GM12878 (cell line): ENCODE data around the gene FTO. TPM values are rescaled to one million over a fixed set of nuclear protein-coding genes. Genes with fewer than 3 reads are reported as not detected.

ENCODE experiments used
- ATAC-seq: fragments of 200-7000 bp; cut with Tn5 transposase; 3 replicates; pipeline ENCODE4 v1.9.1; 2020; ENCODE audit warnings: mild to moderate bottlenecking, moderate library complexity
- BruUV-seq: library from RNA; stranded (reverse); fragments of 400-500 nt; replicated peaks from 2 replicates; lab custom pipeline; 2021; lab: Mats Ljungman, UMichigan
- CTCF ChIA-PET: fragments of 300-600 bp; sonication (Branson Sonifier 250); formaldehyde crosslinking; extraction: SDS; loops from one replicate; lab custom pipeline; 2021; ENCODE audit warnings: inconsistent platforms; lab: Yijun Ruan, JAX
- POLR2A ChIA-PET: fragments of 350-600 bp; formaldehyde crosslinking; extraction: SDS; loops from one replicate; lab custom pipeline; 2021; ENCODE audit warnings: inconsistent platforms; lab: Charles Lee
- RAD21 ChIA-PET: fragments of 300-600 bp; sonication (Branson Sonifier 250); formaldehyde crosslinking; loops from one replicate; lab custom pipeline; 2023; ENCODE audit warnings: antibody characterized with exemption; ENCODE audit not compliant: unreplicated experiment; lab: Charles Lee
- SMC1A ChIA-PET: fragments of 300-600 bp; sonication (Branson Sonifier 250); formaldehyde crosslinking; loops from one replicate; lab custom pipeline; 2023; ENCODE audit not compliant: unreplicated experiment, uncharacterized antibody; lab: Charles Lee
- DNase-seq: peaks from one replicate; pipeline ENCODE4 v3.0.0-alpha.2; 2011; ENCODE audit warnings: low read depth, low spot score
- FAIRE-seq: peaks from 3 replicates; lab custom pipeline; 2011; peaks lifted over from hg19 to GRCh38; lab: Jason Lieb, UNC
- H2AFZ ChIP-seq: 2 replicates; pipeline ENCODE4 v1.6.0; 2011; ENCODE audit warnings: low read depth, low read length, control low read depth; ENCODE audit not compliant: control insufficient read depth
- H3K27ac ChIP-seq: 2 replicates; pipeline ENCODE4 v1.5.1; 2011; ENCODE audit warnings: control low read depth; ENCODE audit not compliant: control insufficient read depth, insufficient read depth
- H3K27me3 ChIP-seq, 2 experiments: replicated peaks in 1 of 2; 2 replicates each; pipeline versions ENCODE4 v1.6.0 to v1.6.1; 2011; ENCODE audit warnings: low read length in 1 of 2; ENCODE audit not compliant: control insufficient read depth in 2 of 2, insufficient read depth in 2 of 2
- H3K36me3 ChIP-seq, 2 experiments: 2 replicates each; pipeline ENCODE4 v1.5.1; 2011; ENCODE audit warnings: low read length in 1 of 2; ENCODE audit not compliant: control insufficient read depth in 2 of 2, insufficient read depth in 2 of 2
- H3K4me1 ChIP-seq: 2 replicates; pipeline ENCODE4 v1.6.1; 2011; ENCODE audit warnings: mild to moderate bottlenecking, low read length, moderate library complexity, mixed read lengths; ENCODE audit not compliant: control insufficient read depth, insufficient read depth
- H3K4me2 ChIP-seq: 2 replicates; pipeline ENCODE4 v1.6.0; 2011; ENCODE audit warnings: control low read depth; ENCODE audit not compliant: control insufficient read depth, insufficient read depth
- H3K4me3 ChIP-seq: fragments of 200-600 bp; sonication (generic); 2 replicates; pipeline ENCODE4 v1.5.1; 2016
- H3K79me2 ChIP-seq: 2 replicates; pipeline ENCODE4 v1.6.0; 2011; ENCODE audit warnings: low read length; ENCODE audit not compliant: control insufficient read depth, insufficient read depth
- H3K9ac ChIP-seq: 2 replicates; pipeline ENCODE4 v1.8.0; 2011; ENCODE audit warnings: low read length, control low read depth, mixed read lengths; ENCODE audit not compliant: control insufficient read depth, insufficient read depth
- H3K9me3 ChIP-seq: replicated peaks from 3 replicates; pipeline ENCODE4 v1.5.1; 2011; ENCODE audit warnings: mild to moderate bottlenecking, low read length; ENCODE audit not compliant: control insufficient read depth, insufficient read depth
- H4K20me1 ChIP-seq: 2 replicates; pipeline ENCODE4 v1.6.0; 2011; ENCODE audit not compliant: control insufficient read depth, insufficient read depth
- ESRRA ChIP-seq: IDR thresholded peaks from 2 replicates; pipeline ENCODE4 v1.6.1; 2012; ENCODE audit warnings: mild to moderate bottlenecking, low read length, improper control_type of control experiment
- HDAC2 ChIP-seq: fragments of 200-600 bp; sonication (generic); IDR thresholded peaks from 2 replicates; pipeline ENCODE4 v1.6.1; 2017
- JUND ChIP-seq: IDR thresholded peaks from 2 replicates; pipeline ENCODE4 v1.6.1; 2012; ENCODE audit warnings: low read depth, mild to moderate bottlenecking, low read length, improper control_type of control experiment, moderate library complexity
- MLLT1 ChIP-seq: fragments of 450-650 bp; IDR thresholded peaks from 2 replicates; pipeline ENCODE4 v1.6.1; 2016; ENCODE audit warnings: mild to moderate bottlenecking
- POLR2AphosphoS5 ChIP-seq: IDR thresholded peaks from 2 replicates; pipeline ENCODE4 v1.6.1; 2011; ENCODE audit warnings: mild to moderate bottlenecking, low read length, inconsistent platforms
- RB1 ChIP-seq: fragments of 450-650 bp; formaldehyde crosslinking; IDR thresholded peaks from 2 replicates; pipeline ENCODE4 v1.6.1; 2017; ENCODE audit warnings: mild to moderate bottlenecking, borderline replicate concordance
- SMC3 ChIP-seq: IDR thresholded peaks from 2 replicates; pipeline ENCODE4 v1.6.1; 2011; ENCODE audit warnings: low read length, improper control_type of control experiment, borderline replicate concordance
- TARDBP ChIP-seq: IDR thresholded peaks from 2 replicates; pipeline ENCODE4 v1.6.1; 2016; ENCODE audit warnings: borderline replicate concordance
- YBX1 ChIP-seq: fragments of 450-650 bp; IDR thresholded peaks from 2 replicates; pipeline ENCODE4 v1.6.1; 2016; ENCODE audit warnings: antibody characterized with exemption
- in situ Hi-C: fragments of 300-500 bp; cut with MboI; formaldehyde crosslinking; loops from 9 replicates; pipeline ENCODE4 v1.14.3; 2018; ENCODE audit warnings: mixed read lengths
- intact Hi-C: fragments of 100-400 bp; cut with micrococcal nuclease; formaldehyde crosslinking; loops from one replicate; pipeline ENCODE4 v1.14.2; 2022; ENCODE audit not compliant: unreplicated experiment
- polyA plus RNA-seq, 11 experiments: library from polyadenylated mRNA; depleted of rRNA in 4 of 11; unstranded in 6 of 11; stranded (reverse) in 5 of 11; fragments of >200 nt; fragmentation: Nextera tagmentation in 4 of 11; fragmentation: Illumina TruSeq in 1 of 11; extraction: Ambion mirVana in 4 of 11; extraction: Trizol in 1 of 11; gene quantifications; 1 replicate in 1 of 11; 2 replicates in 10 of 11; pipeline versions ENCODE4 v1.2.1 to v1.2.3, GENCODE V29; 2011 to 2016; ENCODE audit warnings: inconsistent platforms in 2 of 11, missing spikeins in 2 of 11, low read depth in 1 of 11
- total RNA-seq, 4 experiments: library from RNA; depleted of rRNA in 3 of 4; stranded (reverse); fragments of >200 nt in 3 of 4; fragmentation: Illumina TruSeq in 1 of 4; extraction: Trizol in 1 of 4; gene quantifications; 2 replicates each; pipeline versions ENCODE4 v1.2.1 to v1.2.3, GENCODE V29; 2013 to 2021
- TF ChIP-seq, protein P1 (sequence below): fragments of 450-650 bp; conservative IDR thresholded peaks from 2 replicates; pipeline ENCODE4 v1.6.1; 2017; ENCODE audit warnings: mild to moderate bottlenecking, moderate library complexity
- TF ChIP-seq, protein P2 (sequence below): fragments of 450-650 bp; IDR thresholded peaks from 2 replicates; pipeline ENCODE4 v1.6.1; 2017; ENCODE audit warnings: mild to moderate bottlenecking, low read depth, inconsistent platforms; ENCODE audit not compliant: poor library complexity, severe bottlenecking

FTO gene
- total and polyA plus RNA-seq, 10 of the 15 experiments (the other 5 are each of a cell fraction or from before 2014, with no cell fraction given) = 20.1 to 55.0 (median 47.0) TPM

- no peak for TF ChIP-seq MLLT1
Observed at GRCh38 chr16:53784291-53784690, 80.3 kb downstream of the FTO start (continued).

DNA sequence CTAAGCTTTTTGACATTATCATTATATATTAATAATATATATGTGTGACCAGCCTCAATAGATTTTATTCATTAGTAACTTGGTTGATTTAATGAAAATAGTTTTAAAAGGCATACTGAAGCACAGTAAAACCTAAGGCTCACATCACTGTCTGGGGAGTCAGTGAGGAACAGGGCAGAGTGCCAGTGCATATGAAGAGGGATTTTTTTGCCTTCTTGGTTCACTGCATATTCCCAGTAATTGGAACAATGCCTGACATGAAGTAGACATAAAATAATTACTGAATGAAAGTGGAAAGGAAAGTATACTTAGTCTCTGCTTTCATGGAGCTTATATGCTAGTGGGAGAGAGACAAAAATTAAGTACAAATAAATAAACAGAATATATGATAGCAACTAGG is 81.1 kb downstream of the FTO start:
- CTCF ChIA-PET = interaction anchor here (0.7 to 1.9 kb wide), 4 partner anchors 9 to 93 kb away, joined by 3 to 5 read pairs (median 4); no protein-coding TSS in a partner anchor
- in situ Hi-C loops = no loop called here
- intact Hi-C loops = no loop called here
- Histone ChIP-seq H3K27ac (no peak overlapping the region), H3K9ac (no peak overlapping the region), H3K4me3 (no peak overlapping the region), H3K9me3 (no peaks in the 10 kb centered on the region), H3K4me2 (no peak overlapping the region), H3K79me2 (no peaks in the 10 kb centered on the region; the same call in 1 of the 2 replicates), H3K4me1 (no peaks in the 10 kb centered on the region), H3K36me3 (no peaks in the 10 kb centered on the region), H3K27me3 (no peaks in the 10 kb centered on the region), H2AFZ (no peak overlapping the region), H4K20me1 (no peaks in the 10 kb centered on the region)
- no TSS peak for BruUV-seq
- DNase-seq = no peak
- RAD21 ChIA-PET = interaction anchor here (0.7 to 1.2 kb wide), 2 partner anchors 10 to 12 kb away, joined by 3 read pairs; no protein-coding TSS in a partner anchor
- SMC1A ChIA-PET = interaction anchor here (1.2 to 2.0 kb wide), 3 partner anchors 8 to 72 kb away, joined by 3 to 10 read pairs (median 4); no protein-coding TSS in a partner anchor
- POLR2A ChIA-PET = no interaction called here
- FAIRE-seq = no peak
- ATAC-seq = no peak
- TF ChIP-seq YBX1 = no peak
- TF ChIP-seq SMC3 = no peak
- no peak for TF ChIP-seq JUND
- no peak for TF ChIP-seq POLR2AphosphoS5
- TF ChIP-seq, protein P1, sequence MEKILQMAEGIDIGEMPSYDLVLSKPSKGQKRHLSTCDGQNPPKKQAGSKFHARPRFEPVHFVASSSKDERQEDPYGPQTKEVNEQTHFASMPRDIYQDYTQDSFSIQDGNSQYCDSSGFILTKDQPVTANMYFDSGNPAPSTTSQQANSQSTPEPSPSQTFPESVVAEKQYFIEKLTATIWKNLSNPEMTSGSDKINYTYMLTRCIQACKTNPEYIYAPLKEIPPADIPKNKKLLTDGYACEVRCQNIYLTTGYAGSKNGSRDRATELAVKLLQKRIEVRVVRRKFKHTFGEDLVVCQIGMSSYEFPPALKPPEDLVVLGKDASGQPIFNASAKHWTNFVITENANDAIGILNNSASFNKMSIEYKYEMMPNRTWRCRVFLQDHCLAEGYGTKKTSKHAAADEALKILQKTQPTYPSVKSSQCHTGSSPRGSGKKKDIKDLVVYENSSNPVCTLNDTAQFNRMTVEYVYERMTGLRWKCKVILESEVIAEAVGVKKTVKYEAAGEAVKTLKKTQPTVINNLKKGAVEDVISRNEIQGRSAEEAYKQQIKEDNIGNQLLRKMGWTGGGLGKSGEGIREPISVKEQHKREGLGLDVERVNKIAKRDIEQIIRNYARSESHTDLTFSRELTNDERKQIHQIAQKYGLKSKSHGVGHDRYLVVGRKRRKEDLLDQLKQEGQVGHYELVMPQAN = no peak
- TF ChIP-seq ESRRA = no peak
- TF ChIP-seq, protein P2, sequence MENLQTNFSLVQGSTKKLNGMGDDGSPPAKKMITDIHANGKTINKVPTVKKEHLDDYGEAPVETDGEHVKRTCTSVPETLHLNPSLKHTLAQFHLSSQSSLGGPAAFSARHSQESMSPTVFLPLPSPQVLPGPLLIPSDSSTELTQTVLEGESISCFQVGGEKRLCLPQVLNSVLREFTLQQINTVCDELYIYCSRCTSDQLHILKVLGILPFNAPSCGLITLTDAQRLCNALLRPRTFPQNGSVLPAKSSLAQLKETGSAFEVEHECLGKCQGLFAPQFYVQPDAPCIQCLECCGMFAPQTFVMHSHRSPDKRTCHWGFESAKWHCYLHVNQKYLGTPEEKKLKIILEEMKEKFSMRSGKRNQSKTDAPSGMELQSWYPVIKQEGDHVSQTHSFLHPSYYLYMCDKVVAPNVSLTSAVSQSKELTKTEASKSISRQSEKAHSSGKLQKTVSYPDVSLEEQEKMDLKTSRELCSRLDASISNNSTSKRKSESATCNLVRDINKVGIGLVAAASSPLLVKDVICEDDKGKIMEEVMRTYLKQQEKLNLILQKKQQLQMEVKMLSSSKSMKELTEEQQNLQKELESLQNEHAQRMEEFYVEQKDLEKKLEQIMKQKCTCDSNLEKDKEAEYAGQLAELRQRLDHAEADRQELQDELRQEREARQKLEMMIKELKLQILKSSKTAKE = no peak
- TF ChIP-seq TARDBP = no peak
- TF ChIP-seq RB1 = no peak
- TF ChIP-seq HDAC2 = no peak
- TF ChIP-seq MLLT1 = no peak
